Mesenchymal stem cell (in vitro differentiated cells and primary cell): Measurements from ENCODE around the gene RMRP.
"Not testable (repeated sequence)": the region's sequence is repeated elsewhere in the genome, so short reads cannot be mapped to it uniquely, and the experiment has no call there.

Source experiments
- DNase-seq: peaks from one replicate; pipeline ENCODE4 v3.0.0-alpha.2; 2013
- H2AFZ ChIP-seq: one replicate; pipeline ENCODE4 v1.6.1; 2013; ENCODE audit warnings: low read depth, mild to moderate bottlenecking, control low read depth, inconsistent platforms, low read length, moderate library complexity
- H2AK5ac ChIP-seq: 2 replicates; pipeline ENCODE4 v1.6.1; 2013; ENCODE audit warnings: low read length, moderate library complexity, mild to moderate bottlenecking, inconsistent platforms; ENCODE audit not compliant: severe bottlenecking
- H2BK120ac ChIP-seq: one replicate; pipeline ENCODE4 v1.6.1; 2013; ENCODE audit warnings: low read depth, mild to moderate bottlenecking, inconsistent platforms, low read length, moderate library complexity
- H2BK12ac ChIP-seq, 2 experiments: one replicate each; pipeline ENCODE4 v1.6.1; 2013; ENCODE audit warnings: inconsistent platforms in 2 of 2, low read length in 2 of 2, mild to moderate bottlenecking in 2 of 2, moderate library complexity in 2 of 2, control low read depth in 1 of 2
- H2BK15ac ChIP-seq: one replicate; pipeline ENCODE4 v1.6.1; 2013; ENCODE audit warnings: mild to moderate bottlenecking, low read depth, inconsistent platforms; ENCODE audit not compliant: poor library complexity, severe bottlenecking
- H2BK5ac ChIP-seq: 2 replicates; pipeline ENCODE4 v1.6.1; 2013; ENCODE audit warnings: low read depth, mild to moderate bottlenecking, low read length, control low read depth, inconsistent platforms; ENCODE audit not compliant: poor library complexity, severe bottlenecking
- H3K14ac ChIP-seq, 2 experiments: one replicate each; pipeline ENCODE4 v1.6.1; 2013; ENCODE audit warnings: inconsistent platforms in 2 of 2, low read length in 2 of 2, control low read depth in 1 of 2, mild to moderate bottlenecking in 1 of 2, moderate library complexity in 1 of 2
- H3K18ac ChIP-seq, 2 experiments: one replicate each; pipeline ENCODE4 v1.6.1; 2013; ENCODE audit warnings: inconsistent platforms in 2 of 2, low read length in 2 of 2, control low read depth in 1 of 2, low read depth in 1 of 2, mild to moderate bottlenecking in 1 of 2
- H3K23ac ChIP-seq, 2 experiments: one replicate each; pipeline ENCODE4 v1.6.1; 2013; ENCODE audit warnings: inconsistent platforms in 2 of 2, low read length in 2 of 2, mild to moderate bottlenecking in 2 of 2, moderate library complexity in 2 of 2, control low read depth in 1 of 2
- H3K27ac ChIP-seq: 2 replicates; pipeline ENCODE4 v1.5.1; 2013; ENCODE audit warnings: mild to moderate bottlenecking, moderate library complexity, low read length, control low read depth, inconsistent platforms; ENCODE audit not compliant: poor library complexity, severe bottlenecking
- H3K27me3 ChIP-seq, 2 experiments: 2 replicates each; pipeline versions ENCODE4 v1.6.1 to v1.7.0; 2013; ENCODE audit warnings: low read length in 2 of 2, mild to moderate bottlenecking in 2 of 2, moderate library complexity in 2 of 2, control low read depth in 1 of 2, inconsistent platforms in 1 of 2; ENCODE audit not compliant: control insufficient read depth in 1 of 2, insufficient read depth in 1 of 2
- H3K36me3 ChIP-seq, 2 experiments: 2 replicates each; pipeline versions ENCODE4 v1.6.1 to v1.7.0; 2013; ENCODE audit warnings: low read length in 2 of 2, control low read depth in 1 of 2, inconsistent platforms in 1 of 2, low read depth in 1 of 2, mild to moderate bottlenecking in 1 of 2; ENCODE audit not compliant: insufficient read depth in 2 of 2, control insufficient read depth in 1 of 2
- H3K4ac ChIP-seq, 2 experiments: one replicate each; pipeline ENCODE4 v1.6.1; 2013; ENCODE audit warnings: inconsistent platforms in 2 of 2, low read length in 2 of 2, mild to moderate bottlenecking in 2 of 2, moderate library complexity in 2 of 2, control low read depth in 1 of 2, low read depth in 1 of 2
- H3K4me1 ChIP-seq: 2 replicates; pipeline ENCODE4 v1.6.1; 2013; ENCODE audit warnings: low read depth, low read length, control low read depth; ENCODE audit not compliant: control insufficient read depth, insufficient read depth
- H3K4me2 ChIP-seq: 2 replicates; pipeline ENCODE4 v1.6.1; 2013; ENCODE audit warnings: low read length, mild to moderate bottlenecking, inconsistent platforms; ENCODE audit not compliant: poor library complexity, severe bottlenecking
- H3K4me3 ChIP-seq, 2 experiments: 2 replicates each; pipeline versions ENCODE4 v1.5.1 to v1.7.0; 2013; ENCODE audit warnings: low read length in 2 of 2, mild to moderate bottlenecking in 2 of 2, control low read depth in 1 of 2, low read depth in 1 of 2; ENCODE audit not compliant: insufficient read depth in 1 of 2
- H3K79me1 ChIP-seq: replicated peaks from 2 replicates; pipeline ENCODE4 v1.6.1; 2013; ENCODE audit warnings: mild to moderate bottlenecking, control low read depth, low read length, inconsistent platforms; ENCODE audit not compliant: poor library complexity, severe bottlenecking
- H3K9ac ChIP-seq: 2 replicates; pipeline ENCODE4 v1.7.0; 2013; ENCODE audit warnings: mild to moderate bottlenecking, low read length, moderate library complexity
- H3K9me3 ChIP-seq: 2 replicates; pipeline ENCODE4 v1.7.0; 2013; ENCODE audit warnings: mild to moderate bottlenecking, low read length; ENCODE audit not compliant: control insufficient read depth
- H4K8ac ChIP-seq: one replicate; pipeline ENCODE4 v1.6.1; 2013; ENCODE audit warnings: inconsistent platforms, mild to moderate bottlenecking, low read length, moderate library complexity
- H4K91ac ChIP-seq: one replicate; pipeline ENCODE4 v1.6.1; 2013; ENCODE audit warnings: mild to moderate bottlenecking, low read length, inconsistent platforms
- WGBS: methylation state at CpG from one replicate; pipeline ENCODE4 v1.1.7; 2013; ENCODE audit warnings: mixed read lengths; 5-methylcytosine and 5-hydroxymethylcytosine counted together

Gene RMRP

GRCh38 chr9:35640431-35640830, 17.4 kb downstream of the RMRP start:
- H2BK15ac ChIP-seq, H2BK12ac ChIP-seq, H3K9me3 ChIP-seq, H3K27ac ChIP-seq, H3K18ac ChIP-seq, H3K36me3 ChIP-seq, H2AFZ ChIP-seq, H3K4ac ChIP-seq, H3K9ac ChIP-seq, H2AK5ac ChIP-seq, H3K4me1 ChIP-seq, H3K4me3 ChIP-seq, H3K14ac ChIP-seq, DNase-seq, H2BK5ac ChIP-seq, H3K27me3 ChIP-seq, H4K91ac ChIP-seq, H3K23ac ChIP-seq, H4K8ac ChIP-seq, H3K79me1 ChIP-seq, H3K4me2 ChIP-seq, H2BK120ac ChIP-seq: not testable (repeated sequence)
- WGBS = 96% methylated on average over 15 of the region's 15 CpGs

GRCh38 chr9:35639631-35640030, 18.2 kb downstream of the RMRP start:
- no peak overlapping the region for H2AK5ac ChIP-seq
- H3K27ac ChIP-seq = no peak overlapping the region
- no peak overlapping the region for H2AFZ ChIP-seq
- no peak overlapping the region for H2BK12ac ChIP-seq
- peaks cover 2% of the 10 kb centered on the region for H3K79me1 ChIP-seq
- no peaks in the 10 kb centered on the region for H3K27me3 ChIP-seq
- no peak for DNase-seq
- H2BK15ac ChIP-seq = no peak overlapping the region
- H4K8ac ChIP-seq = no peak overlapping the region
- no peaks in the 10 kb centered on the region for H3K4me1 ChIP-seq
- no peak overlapping the region for H3K9ac ChIP-seq
- H3K4me3 ChIP-seq = no peak overlapping the region
- H2BK5ac ChIP-seq = no peak overlapping the region
- WGBS = no CpG with 5 or more reads among the region's 1 CpG
- H3K4ac ChIP-seq = no peak overlapping the region
- no peak overlapping the region for H3K18ac ChIP-seq
- no peak overlapping the region for H2BK120ac ChIP-seq
- no peak overlapping the region for H3K14ac ChIP-seq
- H3K23ac ChIP-seq = no peak overlapping the region
- no peaks in the 10 kb centered on the region for H3K9me3 ChIP-seq
- no peak overlapping the region for H4K91ac ChIP-seq
- H3K36me3 ChIP-seq = peaks cover 0 to 7% of the 10 kb centered on the region in 2 experiments
- no peak overlapping the region for H3K4me2 ChIP-seq

GRCh38 chr9:35639225-35639624, 18.6 kb downstream of the RMRP start:
- H3K36me3 ChIP-seq, H2BK5ac ChIP-seq, H2BK15ac ChIP-seq, H3K79me1 ChIP-seq, H3K4me1 ChIP-seq, H3K9me3 ChIP-seq, H4K91ac ChIP-seq, H2AFZ ChIP-seq, H3K4ac ChIP-seq, DNase-seq, H3K27ac ChIP-seq, H3K18ac ChIP-seq, H3K14ac ChIP-seq, H3K23ac ChIP-seq, H2AK5ac ChIP-seq, H3K4me2 ChIP-seq, H3K9ac ChIP-seq, H3K4me3 ChIP-seq, H2BK120ac ChIP-seq, H3K27me3 ChIP-seq, H2BK12ac ChIP-seq, H4K8ac ChIP-seq: not testable (repeated sequence)
- no CpG with 5 or more reads among the region's 1 CpG for WGBS

- not testable (repeated sequence) for H3K27me3 ChIP-seq, H3K14ac ChIP-seq, H2BK15ac ChIP-seq, H4K91ac ChIP-seq, DNase-seq, H4K8ac ChIP-seq, H2BK12ac ChIP-seq, H3K4me3 ChIP-seq, H3K9me3 ChIP-seq, H2BK120ac ChIP-seq, H2AK5ac ChIP-seq, H2AFZ ChIP-seq, H3K36me3 ChIP-seq, H3K23ac ChIP-seq, H3K18ac ChIP-seq, H2BK5ac ChIP-seq, H3K4me1 ChIP-seq, H3K4ac ChIP-seq, H3K27ac ChIP-seq, H3K79me1 ChIP-seq, H3K4me2 ChIP-seq, H3K9ac ChIP-seq
- 74% methylated on average over 3 of the region's 8 CpGs for WGBS
Observed at GRCh38 chr9:35638751-35639150, 19.1 kb downstream of the RMRP start.
